Neural cell (in vitro differentiated cells): ENCODE measurements around the gene PARVG. TPM values are rescaled to one million over a fixed set of nuclear protein-coding genes. Genes with fewer than 3 reads are reported as not detected.

Source experiments
- H2AFZ ChIP-seq: fragments of 200-600, 300-800 bp; sonication (generic), shearing (Covaris generic); 2 replicates; pipeline ENCODE4 v1.6.0; 2014; ENCODE audit warnings: low read depth, mild to moderate bottlenecking, antibody characterized with exemption, low read length, moderate library complexity
- H3F3A ChIP-seq: fragments of 200-600 bp; shearing (Covaris generic); 2 replicates; pipeline ENCODE4 v1.6.1; 2016; ENCODE audit warnings: mild to moderate bottlenecking, moderate library complexity, mixed read lengths, antibody characterized with exemption, low read length; ENCODE audit not compliant: insufficient read depth, poor library complexity, severe bottlenecking
- H3K27ac ChIP-seq: fragments of 200-600, 300-800 bp; sonication (generic), shearing (Covaris generic); 2 replicates; pipeline ENCODE4 v1.5.1; 2014; ENCODE audit warnings: mild to moderate bottlenecking, low read length, moderate library complexity
- H3K27me3 ChIP-seq: fragments of 300-800, 200-600 bp; sonication (generic), shearing (Covaris generic); 2 replicates; pipeline ENCODE4 v1.6.0; 2014; ENCODE audit warnings: mild to moderate bottlenecking, low read depth, low read length, moderate library complexity; ENCODE audit not compliant: insufficient read depth
- H3K36me3 ChIP-seq: fragments of 300-800, 200-600 bp; sonication (generic), shearing (Covaris generic); 2 replicates; pipeline ENCODE4 v1.5.1; 2014; ENCODE audit warnings: mild to moderate bottlenecking, antibody characterized with exemption, low read length, moderate library complexity; ENCODE audit not compliant: insufficient read depth
- H3K4me2 ChIP-seq: fragments of 300-800, 200-600 bp; sonication (generic), shearing (Covaris generic); 2 replicates; pipeline ENCODE4 v1.6.0; 2014; ENCODE audit warnings: mild to moderate bottlenecking, low read length
- H3K4me3 ChIP-seq: fragments of 300-800, 200-600 bp; sonication (generic), shearing (Covaris generic); 2 replicates; pipeline ENCODE4 v1.5.1; 2014; ENCODE audit warnings: mild to moderate bottlenecking, low read length, moderate library complexity
- H3K79me2 ChIP-seq: fragments of 200-600 bp; shearing (Covaris generic); replicated peaks from 2 replicates; pipeline ENCODE4 v1.6.0; 2014; ENCODE audit warnings: mild to moderate bottlenecking, low read length, moderate library complexity; ENCODE audit not compliant: insufficient read depth
- H3K9ac ChIP-seq: fragments of 300-800, 200-600 bp; sonication (generic), shearing (Covaris generic); 2 replicates; pipeline ENCODE4 v1.6.1; 2016; ENCODE audit warnings: mild to moderate bottlenecking, low read length, mixed read lengths
- H3K9me2 ChIP-seq: fragments of 200-600 bp; shearing (Covaris generic); 2 replicates; pipeline ENCODE4 v1.6.1; 2016; ENCODE audit warnings: mild to moderate bottlenecking, low read length, mixed read lengths; ENCODE audit not compliant: insufficient read depth
- H3K9me3 ChIP-seq: fragments of 200-600, 300-800 bp; sonication (generic), shearing (Covaris generic); 2 replicates; pipeline ENCODE4 v1.6.1; 2016; ENCODE audit warnings: mild to moderate bottlenecking, mixed run types, low read length, moderate library complexity, mixed read lengths
- H4K20me1 ChIP-seq: fragments of 200-600 bp; shearing (Covaris generic); 2 replicates; pipeline ENCODE4 v1.6.1; 2016; ENCODE audit warnings: mild to moderate bottlenecking, mixed run types; ENCODE audit not compliant: insufficient read depth
- CTCF ChIP-seq: fragments of 450-650 bp; IDR thresholded peaks from 2 replicates; pipeline ENCODE4 v1.5.1; 2014; ENCODE audit warnings: antibody characterized with exemption, mild to moderate bottlenecking, moderate library complexity; ENCODE audit not compliant: poor library complexity, severe bottlenecking
- EP300 ChIP-seq: fragments of 450-650 bp; conservative IDR thresholded peaks from 2 replicates; pipeline ENCODE4 v1.6.1; 2014; ENCODE audit warnings: antibody characterized with exemption, mild to moderate bottlenecking, moderate library complexity; ENCODE audit not compliant: poor library complexity, severe bottlenecking
- EZH2 ChIP-seq: fragments of 200-600, 300-800 bp; shearing (Covaris generic), sonication (generic); IDR thresholded peaks from 2 replicates; pipeline ENCODE4 v1.6.1; 2014; ENCODE audit warnings: antibody characterized with exemption, low read length, borderline replicate concordance, mild to moderate bottlenecking; ENCODE audit not compliant: insufficient read depth, poor library complexity, severe bottlenecking
- MXI1 ChIP-seq: fragments of 450-650 bp; conservative IDR thresholded peaks from 2 replicates; pipeline ENCODE4 v1.6.1; 2014; ENCODE audit warnings: antibody characterized with exemption, mild to moderate bottlenecking; ENCODE audit not compliant: poor library complexity, severe bottlenecking
- POLR2AphosphoS5 ChIP-seq: IDR thresholded peaks from 2 replicates; pipeline ENCODE4 v1.6.1; 2012
- RAD21 ChIP-seq: fragments of 450-650 bp; conservative IDR thresholded peaks from 2 replicates; pipeline ENCODE4 v1.6.1; 2014; ENCODE audit warnings: antibody characterized with exemption, mild to moderate bottlenecking, moderate library complexity
- REST ChIP-seq: IDR thresholded peaks from 2 replicates; pipeline ENCODE4 v1.6.1; 2012; ENCODE audit warnings: borderline replicate concordance
- SMC3 ChIP-seq: fragments of 450-650 bp; conservative IDR thresholded peaks from 2 replicates; pipeline ENCODE4 v1.6.1; 2014; ENCODE audit warnings: antibody characterized with exemption, mild to moderate bottlenecking, moderate library complexity; ENCODE audit not compliant: poor library complexity
- TAF1 ChIP-seq: IDR thresholded peaks from 2 replicates; pipeline ENCODE4 v1.6.1; 2012; ENCODE audit warnings: low read depth
- polyA plus RNA-seq: library from polyadenylated mRNA; depleted of rRNA; stranded (reverse); fragments of >200 nt; gene quantifications from 2 replicates; pipeline ENCODE4 v1.2.3, GENCODE V29; 2014

The PARVG gene
- polyA plus RNA-seq, 1 donor from 2014 or later = not detected

GRCh38 chr22:44164031-44164430 is 16.7 kb upstream of the PARVG start:
- no peaks in the 10 kb centered on the region for H3K79me2 ChIP-seq
- H3K9me3 ChIP-seq = no peaks in the 10 kb centered on the region
- H3K27me3 ChIP-seq = no peaks in the 10 kb centered on the region
- TF ChIP-seq REST = no peak
- TF ChIP-seq RAD21 = no peak
- no peak for TF ChIP-seq SMC3
- no peak for TF ChIP-seq EP300
- no peak for TF ChIP-seq MXI1
- TF ChIP-seq POLR2AphosphoS5 = no peak
- TF ChIP-seq TAF1 = no peak
- TF ChIP-seq CTCF = no peak
- TF ChIP-seq EZH2 = no peak
- no peak overlapping the region for H2AFZ ChIP-seq
- H3K36me3 ChIP-seq = no peaks in the 10 kb centered on the region
- H3K9me2 ChIP-seq = no peaks in the 10 kb centered on the region
- H3K9ac ChIP-seq = no peak overlapping the region
- H3K27ac ChIP-seq = no peak overlapping the region
- H3K4me2 ChIP-seq = no peak overlapping the region
- no peaks in the 10 kb centered on the region for H3F3A ChIP-seq
- no peak overlapping the region for H3K4me3 ChIP-seq
- H4K20me1 ChIP-seq = no peaks in the 10 kb centered on the region

- Histone ChIP-seq H4K20me1 (no peaks in the 10 kb centered on the region), H3K9ac (no peak overlapping the region), H3K9me3 (no peaks in the 10 kb centered on the region), H3K4me2 (no peak overlapping the region), H3K27me3 (no peaks in the 10 kb centered on the region), H3K27ac (no peak overlapping the region), H3K36me3 (no peaks in the 10 kb centered on the region), H2AFZ (no peak overlapping the region), H3F3A (no peaks in the 10 kb centered on the region), H3K4me3 (no peak overlapping the region), H3K9me2 (no peaks in the 10 kb centered on the region), H3K79me2 (no peaks in the 10 kb centered on the region)
- TF ChIP-seq REST = no peak
- no peak for TF ChIP-seq EP300
- TF ChIP-seq EZH2 = no peak
- no peak for TF ChIP-seq RAD21
- TF ChIP-seq MXI1 = no peak
- TF ChIP-seq TAF1 = no peak
- TF ChIP-seq SMC3 = no peak
- no peak for TF ChIP-seq POLR2AphosphoS5
- no peak for TF ChIP-seq CTCF
These were observed 15.3 kb upstream of the PARVG start for GRCh38 chr22:44165286-44165874.
